ENCODE results near the gene MT1H.
A peak's percentile ranks its signal among the peaks of the same experiment; 100 is the strongest.
"Not testable (repeated sequence)": the region's sequence is repeated elsewhere in the genome, so short reads cannot be mapped to it uniquely, and the experiment has no call there.

MT1H gene

DNA sequence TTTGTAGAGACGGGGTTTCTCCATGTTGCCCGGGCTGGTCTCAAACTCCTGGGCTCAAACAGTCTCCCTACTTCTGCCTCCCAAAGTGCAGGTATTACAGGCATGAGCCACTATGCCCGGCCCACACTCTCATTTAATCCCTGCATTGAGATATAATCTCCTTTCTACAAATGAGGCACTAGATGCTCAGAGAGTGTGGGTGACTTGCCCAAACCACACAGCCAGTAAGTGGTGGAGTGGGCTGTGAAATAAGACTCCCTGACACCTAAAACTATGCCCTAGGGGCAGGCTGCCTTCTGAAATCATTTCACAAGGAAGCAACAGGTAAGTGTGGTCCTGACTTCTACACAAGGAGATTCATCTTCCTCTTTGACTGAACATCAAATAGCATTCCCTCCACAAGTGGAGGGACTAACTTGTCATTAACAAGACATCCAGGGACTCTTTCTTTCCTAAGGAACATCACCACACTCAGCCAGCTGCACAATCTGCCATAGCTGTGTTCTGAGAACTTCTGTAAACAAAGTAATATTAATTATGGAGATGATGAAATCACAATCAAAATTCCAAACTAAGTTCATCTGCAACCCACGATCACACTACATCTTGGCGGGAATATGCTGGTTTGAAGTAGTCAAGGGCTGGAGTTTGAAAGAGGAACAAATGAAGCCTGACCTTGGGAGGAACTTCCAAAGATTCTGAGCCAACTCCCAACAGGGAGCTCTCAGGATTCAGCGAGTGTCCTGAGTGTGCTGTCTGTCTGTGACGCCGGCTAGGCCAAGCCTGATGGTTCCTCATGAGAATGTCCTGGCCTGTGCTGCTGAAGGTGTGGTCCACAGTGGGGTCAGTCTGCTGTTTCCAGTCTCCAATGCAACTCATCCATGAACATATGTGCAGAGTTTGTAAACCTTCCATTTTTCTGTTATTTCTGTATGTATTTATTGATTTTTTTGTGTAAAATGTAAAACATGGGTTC is 4.0 kb upstream of the MT1H start:
- DNase-seq, result not testable (repeated sequence)

DNA sequence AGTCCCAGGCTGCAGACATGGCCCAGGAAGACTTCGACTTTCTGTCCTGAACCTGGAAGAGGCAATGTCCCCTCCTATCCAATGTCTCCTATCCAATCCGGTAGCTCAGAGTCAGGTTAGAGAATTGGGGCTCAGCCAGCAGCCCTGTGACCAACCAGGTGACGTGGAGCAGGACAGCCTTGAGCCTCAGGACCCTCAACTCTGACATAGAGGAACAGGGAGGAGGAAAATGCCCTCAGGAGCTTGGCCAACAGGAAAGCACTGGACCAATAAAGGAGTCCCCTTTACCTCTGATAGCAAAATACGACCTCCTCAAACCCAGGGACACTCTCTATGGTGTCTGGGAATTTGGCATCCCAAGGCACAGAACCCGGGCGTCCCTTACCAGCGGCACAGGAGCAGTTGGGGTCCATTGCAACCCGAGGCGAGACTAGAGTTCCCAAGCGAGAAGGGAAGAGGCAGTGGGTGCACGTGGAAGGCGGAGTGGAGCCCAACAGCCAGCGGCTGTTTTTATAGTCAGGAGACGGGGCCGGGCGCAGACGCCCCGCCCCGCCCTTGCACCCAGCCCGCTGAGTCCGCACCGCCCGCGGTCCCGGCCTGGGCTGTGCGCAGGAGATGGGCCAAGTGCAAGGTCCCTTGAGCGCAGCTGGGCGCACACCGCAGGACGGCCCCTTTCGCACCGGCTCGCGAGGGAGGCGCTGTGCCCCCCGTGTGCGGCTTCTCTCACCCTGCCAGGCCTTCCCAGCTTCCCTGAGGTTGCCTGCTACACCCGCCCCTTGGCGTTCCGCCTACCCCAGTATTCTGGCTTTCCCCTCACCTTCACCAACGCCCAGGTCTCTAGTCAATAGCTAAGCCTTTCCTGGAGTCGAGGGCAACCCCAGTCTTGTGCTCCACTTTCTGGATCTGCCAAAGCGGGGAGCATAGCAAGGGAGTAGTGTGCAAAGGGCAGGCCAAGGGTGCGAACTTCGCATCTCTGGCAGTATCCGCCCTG is 1.7 kb upstream of the MT1H start, which contains the start of gene MT1G:
MT1G (minus strand) TSS at position 485 of the 991 bp plus-strand sequence; CDS start at position 413, 72 bp downstream.
- peak in 1 of 2 experiments; percentile 40 for DNase-seq

DNA sequence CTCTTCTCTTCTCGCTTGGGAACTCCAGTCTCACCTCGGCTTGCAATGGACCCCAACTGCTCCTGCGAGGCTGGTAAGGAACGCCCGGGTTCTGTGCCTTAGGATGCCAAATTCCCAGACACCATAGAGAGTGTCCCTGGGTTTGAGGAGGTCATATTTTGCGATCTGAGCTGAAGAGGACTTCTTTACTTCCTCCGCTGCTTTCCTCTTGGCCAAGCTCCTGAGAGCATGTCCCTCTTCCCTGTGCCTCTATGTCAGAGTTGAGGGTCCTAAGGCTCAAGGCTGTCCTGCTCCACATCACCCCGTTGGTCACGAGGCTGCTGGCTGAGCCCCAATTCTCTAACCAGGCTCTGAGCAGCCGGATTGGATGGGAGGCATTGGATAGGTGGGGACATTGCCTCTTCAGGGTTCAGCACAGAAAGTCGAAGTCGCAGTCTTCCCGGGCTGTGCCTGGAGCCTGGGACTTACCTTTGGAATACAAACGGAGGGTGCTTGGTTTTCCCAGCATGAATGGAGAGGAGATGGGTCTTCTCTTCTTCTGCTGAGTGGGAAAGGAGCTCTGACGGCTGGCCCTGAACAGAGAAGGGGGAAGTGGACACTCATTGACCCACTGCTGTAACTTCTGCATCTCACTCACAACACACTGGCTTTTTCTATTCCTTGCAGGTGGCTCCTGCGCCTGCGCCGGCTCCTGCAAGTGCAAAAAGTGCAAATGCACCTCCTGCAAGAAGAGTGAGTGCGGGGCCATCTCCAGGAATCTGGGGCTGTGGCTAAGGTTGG is 416 bp downstream of the MT1H start:
- DNase-seq, result no peak

DNA sequence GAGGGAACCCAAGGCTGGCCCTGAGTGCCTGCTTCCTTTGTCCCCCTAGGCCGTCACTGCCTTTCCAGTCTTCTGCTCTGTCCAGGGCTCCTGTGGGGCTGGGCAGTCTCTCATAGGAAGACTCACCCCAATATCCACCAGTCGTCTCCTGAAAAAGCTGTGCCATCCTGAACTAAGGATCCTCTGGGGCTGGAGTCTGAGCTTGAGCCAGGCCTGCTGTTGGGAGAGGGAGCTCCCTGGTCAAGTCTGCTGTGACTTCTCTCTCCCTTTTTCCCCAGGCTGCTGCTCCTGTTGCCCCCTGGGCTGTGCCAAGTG is 963 bp downstream of the MT1H start:
- no peak for DNase-seq

DNA sequence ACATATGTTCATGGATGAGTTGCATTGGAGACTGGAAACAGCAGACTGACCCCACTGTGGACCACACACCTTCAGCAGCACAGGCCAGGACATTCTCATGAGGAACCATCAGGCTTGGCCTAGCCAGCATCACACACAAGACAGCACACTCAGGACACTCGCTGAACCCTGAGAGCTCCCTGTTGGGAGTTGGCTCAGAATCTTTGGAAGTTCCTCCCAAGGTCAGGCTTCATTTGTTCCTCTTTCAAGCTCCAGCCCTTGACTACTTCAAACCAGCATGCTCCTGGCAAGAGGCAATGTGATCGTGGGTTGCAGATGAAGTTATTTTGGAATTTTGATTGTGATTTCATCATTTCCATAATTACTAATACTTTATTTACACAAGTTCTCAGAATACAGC is 2.1 kb downstream of the MT1H start:
- DNase-seq, result not testable (repeated sequence)

DNA sequence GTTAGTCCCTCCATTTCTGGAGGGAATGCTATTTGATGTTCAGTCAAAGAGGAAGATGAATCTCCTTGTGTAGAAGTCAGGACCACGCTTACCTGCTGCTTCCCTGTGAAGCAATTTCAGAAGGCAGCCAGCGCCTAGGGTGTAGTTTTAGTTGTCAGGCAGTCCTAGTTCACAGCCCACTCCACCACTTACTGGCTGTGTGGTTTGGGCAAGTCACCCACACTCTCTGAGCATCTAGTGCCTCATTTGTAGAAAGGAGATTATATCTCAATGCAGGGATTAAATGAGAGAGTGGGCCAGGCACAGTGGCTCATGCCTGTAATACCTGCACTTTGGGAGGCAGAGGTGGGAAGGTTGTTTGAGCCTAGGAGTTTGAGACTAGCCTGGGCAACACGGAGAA is 2.6 kb downstream of the MT1H start:
- not testable (repeated sequence) for DNase-seq

DNA sequence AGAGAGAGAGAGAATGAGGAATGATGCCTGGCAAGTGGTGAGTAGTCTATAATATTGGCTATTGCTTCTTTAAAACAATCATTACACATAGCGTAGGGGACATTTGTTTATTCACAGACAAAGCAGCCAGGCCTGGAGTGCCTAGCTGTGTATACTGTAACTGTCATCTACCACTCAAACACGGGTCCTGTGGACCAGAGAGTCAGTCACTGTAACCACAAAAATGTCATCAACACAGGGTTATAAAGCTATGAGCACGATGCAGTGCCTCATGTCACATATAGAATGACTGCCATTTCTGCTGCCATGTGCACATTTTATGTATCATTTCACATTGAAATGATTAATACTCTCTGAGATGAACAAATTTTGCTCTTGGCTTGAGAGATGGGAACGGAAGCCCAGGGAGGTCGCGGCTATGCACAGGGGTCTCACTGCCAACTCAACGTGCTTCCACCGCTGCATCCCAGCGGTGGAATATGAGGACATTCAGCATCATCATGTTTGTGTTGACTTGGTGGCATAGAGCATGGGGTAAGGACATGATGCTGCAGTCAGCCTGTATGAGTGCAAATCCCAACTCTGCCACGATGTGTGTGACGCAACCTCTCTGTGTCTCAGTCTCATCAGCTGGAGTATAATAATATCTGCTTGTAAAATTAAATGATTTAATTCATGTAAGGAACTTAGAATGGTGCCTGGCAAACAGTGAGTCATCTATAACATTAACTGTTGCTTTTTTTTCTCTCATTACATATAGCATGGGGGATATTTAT is 3.3 kb downstream of the MT1H start:
- DNase-seq, result no peak

DNA sequence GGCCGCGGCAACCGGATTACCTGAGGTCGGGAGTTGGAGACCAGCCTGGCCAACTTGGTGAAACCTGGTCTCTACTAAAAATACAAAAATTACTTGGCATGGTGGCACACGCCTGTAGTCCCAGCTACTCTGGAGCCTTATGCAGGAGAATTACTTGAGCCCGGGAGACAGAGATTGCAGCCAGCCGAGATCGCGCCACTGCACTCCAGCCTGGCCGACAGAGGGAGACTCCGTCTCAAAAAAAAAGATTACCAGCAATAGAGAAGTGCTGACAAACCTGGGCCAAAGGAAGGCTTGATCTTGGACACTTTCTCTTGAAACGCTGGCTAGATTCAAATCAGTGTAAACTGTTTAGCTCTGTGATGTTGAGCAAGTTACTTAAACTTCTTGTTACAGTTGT is 4.3 kb downstream of the MT1H start:
- DNase-seq, result peak in 1 of 2 experiments; percentile 11

DNA sequence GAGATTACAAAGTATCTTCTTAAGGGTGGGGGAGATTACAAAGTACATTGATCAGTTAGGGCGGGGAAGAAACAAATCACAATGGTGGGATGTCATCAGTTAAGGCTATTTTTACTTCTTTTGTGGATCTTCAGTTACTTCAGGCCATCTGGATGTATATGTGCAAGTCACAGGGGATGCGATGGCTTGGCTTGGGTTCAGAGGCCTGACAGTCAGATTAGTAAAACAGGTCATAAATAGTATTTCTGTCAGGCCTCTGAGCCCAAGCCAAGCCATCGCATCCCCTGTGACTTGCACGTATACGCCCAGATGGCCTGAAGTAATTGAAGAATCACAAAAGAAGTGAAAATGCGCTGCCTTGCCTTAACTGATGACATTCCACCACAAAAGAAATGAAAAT is 5.0 kb downstream of the MT1H start:
- not testable (repeated sequence) for DNase-seq

DNA sequence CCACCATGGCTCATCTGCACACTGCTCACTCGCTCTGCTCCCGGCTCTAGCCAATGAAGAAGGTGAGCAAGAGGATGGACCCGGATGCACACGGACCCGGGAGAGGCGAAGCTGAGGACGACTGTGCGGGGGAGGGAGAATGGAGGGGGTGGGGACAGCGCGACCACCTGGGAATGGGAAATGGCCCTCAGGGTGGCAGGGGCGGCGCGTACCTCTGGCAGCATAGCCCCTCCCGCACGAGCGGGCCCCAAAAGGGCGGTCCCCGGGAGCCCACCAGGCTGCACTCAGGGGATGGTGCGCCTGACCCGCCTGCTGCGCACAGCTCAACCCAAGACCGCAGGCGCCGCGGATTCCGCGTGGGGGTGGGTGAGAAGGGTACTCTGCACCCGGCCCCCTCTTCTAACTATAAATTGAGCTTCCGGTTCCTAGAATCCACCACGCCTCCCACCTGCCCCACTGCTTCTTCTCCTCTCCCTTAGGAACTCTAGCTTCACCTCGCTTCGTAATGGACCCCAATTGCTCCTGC is 6.1 kb downstream of the MT1H start:
- peak; percentile 47 to 51 for DNase-seq

DNA sequence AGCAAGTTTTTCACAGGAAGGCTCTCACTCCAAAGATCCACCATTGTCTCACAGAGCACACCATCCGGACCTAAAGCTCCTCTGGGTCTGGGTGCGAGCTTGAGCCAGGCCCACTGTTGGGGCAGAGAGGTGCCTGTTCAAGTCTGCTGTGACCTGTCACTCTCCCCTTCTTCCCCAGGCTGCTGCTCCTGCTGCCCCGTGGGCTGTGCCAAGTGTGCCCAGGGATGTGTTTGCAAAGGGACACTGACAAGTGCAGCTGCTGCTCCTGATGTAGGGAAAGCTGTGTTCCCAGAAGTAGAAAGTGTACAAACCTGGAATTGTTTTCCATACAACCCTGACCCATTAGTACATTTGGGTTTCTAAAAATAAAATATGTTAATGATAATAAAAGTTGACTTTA is 7.9 kb downstream of the MT1H start:
- DNase-seq, result no peak

DNA sequence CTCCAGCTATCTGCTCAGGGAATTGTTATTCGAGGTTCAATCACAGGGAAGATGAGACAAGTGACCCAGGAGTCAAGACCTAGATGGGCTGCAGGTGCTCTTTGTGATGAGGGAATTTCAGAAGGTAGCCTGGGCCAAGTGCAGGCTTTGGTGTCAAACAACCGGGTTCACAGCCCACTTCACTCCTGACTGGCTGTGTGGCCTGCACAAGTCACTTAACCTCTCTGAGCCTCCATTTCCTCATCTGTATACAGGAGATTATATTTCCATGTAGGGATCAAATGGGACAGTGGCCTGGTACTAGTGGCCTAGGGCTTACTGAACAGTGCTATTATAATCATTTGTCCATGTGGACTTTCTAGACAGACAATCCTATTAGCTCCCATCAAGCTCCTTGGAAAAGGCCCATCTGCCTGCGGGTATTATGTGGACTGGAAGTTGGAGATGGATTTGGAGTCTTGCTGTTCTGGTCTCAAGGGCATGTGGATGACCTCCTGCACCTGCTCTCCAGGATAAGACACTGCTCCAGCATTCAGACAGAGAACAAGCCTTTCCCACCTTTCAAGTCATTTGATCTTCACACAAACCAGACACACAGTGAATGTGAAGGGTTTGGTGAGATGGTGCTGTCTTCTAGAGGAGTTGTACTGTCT is 9.6 kb downstream of the MT1H start:
- DNase-seq, result no peak

DNA sequence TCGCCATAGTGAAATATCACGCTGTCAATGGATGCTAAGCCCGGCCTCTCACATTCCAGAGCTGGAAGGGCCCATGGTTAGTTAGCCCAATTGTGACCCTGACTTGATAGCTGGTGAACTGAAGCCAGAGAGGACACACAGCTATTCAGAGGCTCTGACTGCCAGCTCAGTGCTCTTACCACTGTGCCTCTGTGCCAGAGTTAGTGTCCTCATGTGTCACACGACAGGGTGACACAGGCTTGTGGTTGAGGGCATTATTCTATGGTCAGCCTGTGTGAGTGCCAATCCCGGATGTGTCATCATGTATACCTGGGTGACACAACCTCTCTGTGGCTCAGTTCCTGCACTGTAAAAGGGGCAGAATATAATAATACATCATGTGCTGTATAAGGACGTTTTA is 10.2 kb downstream of the MT1H start:
- DNase-seq, result no peak

DNA sequence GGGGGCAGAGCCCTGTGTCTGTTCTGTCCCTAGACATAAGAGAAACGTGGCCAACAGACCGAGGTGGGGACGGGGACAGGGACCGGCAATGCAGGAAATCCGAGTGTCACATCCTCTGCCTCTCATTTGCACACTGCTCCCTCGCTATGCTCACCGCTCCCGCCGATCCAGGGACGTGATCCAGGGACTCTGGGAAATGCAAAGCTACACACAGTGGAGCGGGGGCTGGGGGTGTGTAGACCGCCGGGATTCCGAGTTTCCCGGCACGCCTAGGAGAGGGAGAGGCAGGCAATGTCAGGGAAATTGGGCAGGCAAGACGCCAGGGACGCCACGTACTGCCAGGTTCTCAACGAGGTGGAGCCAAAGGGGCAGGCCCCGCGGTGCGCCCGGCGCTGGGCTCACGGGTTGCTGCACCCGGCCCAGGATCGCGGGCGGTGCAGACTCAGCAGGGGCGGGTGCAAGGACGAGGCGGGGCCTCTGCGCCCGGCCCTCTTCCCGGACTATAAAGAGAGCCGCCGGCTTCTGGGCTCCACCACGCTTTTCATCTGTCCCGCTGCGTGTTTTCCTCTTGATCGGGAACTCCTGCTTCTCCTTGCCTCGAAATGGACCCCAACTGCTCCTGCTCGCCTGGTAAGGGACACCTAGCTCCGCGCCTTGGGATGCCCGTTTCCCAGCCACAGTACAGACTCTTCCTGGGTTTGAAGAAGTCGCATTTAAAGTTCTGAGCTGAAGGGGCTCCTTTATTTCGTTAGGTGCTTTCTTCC is 12.5 kb downstream of the MT1H start, which contains the start of gene MT1X:
MT1X (plus strand) TSS at position 532 of the 764 bp plus-strand sequence; CDS start at position 603, 71 bp downstream.
- DNase-seq, result peak; percentile 84 to 90

DNA sequence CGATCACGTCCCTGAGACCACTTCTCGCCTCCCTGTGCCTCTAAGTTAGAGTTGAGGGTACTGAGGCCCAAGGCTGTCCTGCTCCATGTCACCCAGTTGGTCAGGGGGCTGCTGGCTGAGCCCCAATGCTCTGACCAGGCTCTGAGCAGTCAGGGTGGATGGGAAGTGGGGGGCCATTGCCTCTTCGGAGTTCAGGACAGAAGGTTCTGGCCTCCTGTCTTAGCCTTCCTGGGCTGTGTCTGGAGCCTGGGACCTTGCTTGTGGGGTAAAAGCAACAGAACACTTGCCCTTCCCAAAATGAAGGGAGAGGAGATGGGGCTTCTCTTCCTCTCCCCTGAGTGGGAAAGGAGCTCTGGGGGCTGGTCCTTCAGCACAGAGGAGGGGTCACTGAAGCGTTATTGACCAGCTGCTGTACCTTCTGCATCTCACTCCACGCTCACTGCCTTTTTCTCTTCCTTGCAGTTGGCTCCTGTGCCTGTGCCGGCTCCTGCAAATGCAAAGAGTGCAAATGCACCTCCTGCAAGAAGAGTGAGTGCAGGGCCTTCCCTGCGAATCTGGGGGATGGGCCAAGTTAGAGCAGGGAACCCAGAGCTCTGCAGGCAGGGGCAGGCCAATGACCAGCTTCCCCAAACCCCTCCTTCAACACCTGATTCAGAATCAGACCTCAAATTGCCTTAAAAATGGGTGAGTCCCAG is 13.2 kb downstream of the MT1H start:
- DNase-seq, result no peak

DNA sequence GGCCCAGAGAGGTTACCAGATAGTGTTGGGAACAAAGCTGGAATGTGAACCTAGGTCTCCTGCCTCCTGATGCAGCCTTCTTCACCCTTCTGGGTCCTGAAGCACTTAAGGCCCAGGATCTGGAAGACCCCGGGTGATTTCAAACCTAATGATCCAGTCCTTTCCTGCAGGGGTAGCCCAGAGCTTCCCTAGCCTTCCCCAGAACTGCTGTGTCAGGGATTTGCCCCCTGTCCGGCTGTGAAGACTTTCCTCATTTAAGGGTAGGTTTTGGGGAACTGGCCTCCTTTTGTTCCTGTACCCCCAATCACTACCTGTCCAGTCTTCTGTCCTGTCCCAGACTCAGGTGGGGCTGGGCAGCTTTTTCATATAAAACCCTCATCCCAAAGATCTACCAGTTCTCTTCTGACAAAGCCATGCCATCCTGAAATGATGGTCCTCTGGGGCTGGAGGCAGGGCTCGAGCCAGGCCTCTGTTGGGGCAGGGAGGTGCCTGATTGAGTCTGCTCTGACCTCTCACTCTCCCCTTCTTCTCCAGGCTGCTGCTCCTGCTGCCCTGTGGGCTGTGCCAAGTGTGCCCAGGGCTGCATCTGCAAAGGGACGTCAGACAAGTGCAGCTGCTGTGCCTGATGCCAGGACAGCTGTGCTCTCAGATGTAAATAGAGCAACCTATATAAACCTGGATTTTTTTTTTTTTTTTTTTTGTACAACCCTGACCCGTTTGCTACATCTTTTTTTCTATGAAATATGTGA is 14.0 kb downstream of the MT1H start:
- no peak for DNase-seq

DNA sequence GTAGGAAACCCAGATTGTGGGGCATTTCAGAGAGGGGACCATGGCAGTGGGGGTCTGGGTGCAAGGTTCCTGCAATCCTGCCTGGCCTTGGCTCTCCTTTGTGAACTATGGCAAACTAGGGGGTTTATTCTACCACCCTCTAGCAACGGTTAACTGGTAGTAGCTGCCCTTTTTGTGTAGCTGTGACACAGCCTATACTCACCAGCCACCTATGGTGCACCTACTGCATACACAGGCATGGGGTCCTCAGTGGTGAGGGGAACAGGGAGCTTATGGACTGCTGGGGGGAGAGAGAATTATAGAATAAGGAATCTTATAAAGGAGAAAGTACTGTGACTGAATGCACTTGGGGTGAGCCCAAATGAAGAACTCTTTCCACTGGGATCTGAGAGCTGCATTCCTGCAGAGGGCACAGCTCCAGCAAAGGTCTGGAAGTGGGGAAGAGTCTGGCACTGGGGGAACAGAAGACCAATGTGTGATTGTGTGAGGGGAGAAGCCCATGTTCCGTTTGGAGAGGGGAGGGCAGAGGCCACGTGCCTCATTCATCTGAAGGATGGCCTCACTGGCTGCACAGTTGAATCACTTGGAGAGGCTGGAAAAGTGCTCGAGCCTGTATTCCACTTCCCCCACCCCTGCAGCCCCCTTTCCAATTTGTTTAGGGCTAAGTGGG is 14.8 kb downstream of the MT1H start:
- DNase-seq, result no peak

All from stimulated activated CD4-positive, alpha-beta T cell treated with anti-CD3 and anti-CD28 coated beads, Interleukin-4, amount 100 ng/mL, for 4 hours (primary cell).